Endodermal cell (in vitro differentiated cells): ENCODE data around the gene LDLRAD2. TPM values are rescaled to one million over a fixed set of nuclear protein-coding genes. Genes with fewer than 3 reads are reported as not detected.

Experiments
- DNase-seq: peaks from one replicate; pipeline ENCODE4 v3.0.0-alpha.2; 2017
- H3K27ac ChIP-seq: 2 replicates; pipeline ENCODE4 v1.5.1; 2013; ENCODE audit warnings: mild to moderate bottlenecking, low read depth, low read length, moderate library complexity
- H3K27me3 ChIP-seq: 2 replicates; pipeline ENCODE4 v1.6.1; 2013; ENCODE audit warnings: mild to moderate bottlenecking, low read length, moderate library complexity; ENCODE audit not compliant: insufficient read depth, control insufficient read depth, poor library complexity, severe bottlenecking
- H3K36me3 ChIP-seq: 2 replicates; pipeline ENCODE4 v1.7.0; 2013; ENCODE audit warnings: mild to moderate bottlenecking, low read length, moderate library complexity; ENCODE audit not compliant: control insufficient read depth, insufficient read depth
- H3K4me1 ChIP-seq: one replicate; pipeline ENCODE4 v1.7.0; 2013; ENCODE audit warnings: low read length; ENCODE audit not compliant: control insufficient read depth, insufficient read depth
- H3K4me3 ChIP-seq: 2 replicates; pipeline ENCODE4 v1.5.1; 2013; ENCODE audit warnings: mild to moderate bottlenecking, low read length, moderate library complexity
- H3K9ac ChIP-seq: 2 replicates; pipeline ENCODE4 v1.6.1; 2013; ENCODE audit warnings: mild to moderate bottlenecking, low read length, moderate library complexity; ENCODE audit not compliant: poor library complexity, severe bottlenecking; ENCODE audit errors: extremely low read depth
- H3K9me3 ChIP-seq: 2 replicates; pipeline ENCODE4 v1.6.1; 2013; ENCODE audit warnings: mild to moderate bottlenecking, low read length, moderate library complexity; ENCODE audit not compliant: control insufficient read depth
- H3K27ac Mint-ChIP-seq: 2 replicates; pipeline ENCODE4 v1.8.0; 2020; ENCODE audit warnings: mixed read lengths
- H3K27me3 Mint-ChIP-seq: 2 replicates; pipeline ENCODE4 v1.8.0; 2021; ENCODE audit warnings: mild to moderate bottlenecking, mixed read lengths; ENCODE audit not compliant: insufficient read depth
- H3K36me3 Mint-ChIP-seq: 2 replicates; pipeline ENCODE4 v1.8.0; 2020; ENCODE audit warnings: low read depth, mixed read lengths
- H3K4me1 Mint-ChIP-seq: 2 replicates; pipeline ENCODE4 v1.8.0; 2020; ENCODE audit warnings: mixed read lengths
- H3K4me3 Mint-ChIP-seq: 2 replicates; pipeline ENCODE4 v1.8.0; 2020; ENCODE audit warnings: mild to moderate bottlenecking, moderate library complexity, mixed read lengths
- H3K9me3 Mint-ChIP-seq: 2 replicates; pipeline ENCODE4 v1.8.0; 2020; ENCODE audit warnings: mild to moderate bottlenecking, mixed read lengths
- WGBS, 2 experiments: methylation state at CpG; one replicate each; pipeline versions ENCODE4 v1.1.5 to v1.1.7; 2013; ENCODE audit warnings: missing lambda C conversion rate in 2 of 2, mixed read lengths in 1 of 2; ENCODE audit not compliant: insufficient coverage in 1 of 2, insufficient read length in 1 of 2; 5-methylcytosine and 5-hydroxymethylcytosine counted together
- total RNA-seq, 2 donors: library from RNA; stranded (reverse); fragmentation: NEBNext Ultra II Directional in 1 of 2; extraction: Animal tissue kit (Norgen Biotek cat#: 25700) in 1 of 2; gene quantifications; 2 replicates in 1 of 2; 3 replicates in 1 of 2; pipeline ENCODE4 v1.2.1, GENCODE V29; 2021
- TF ChIP-seq, protein P1 (sequence below): fragments of 200-600 bp; sonication (generic); conservative IDR thresholded peaks from 2 replicates; pipeline ENCODE4 v1.5.0; 2021; ENCODE audit warnings: antibody characterized with exemption, mild to moderate bottlenecking

Gene LDLRAD2
- total RNA-seq, 2 donors from 2014 or later, result 0.58 to 0.88 TPM

DNA sequence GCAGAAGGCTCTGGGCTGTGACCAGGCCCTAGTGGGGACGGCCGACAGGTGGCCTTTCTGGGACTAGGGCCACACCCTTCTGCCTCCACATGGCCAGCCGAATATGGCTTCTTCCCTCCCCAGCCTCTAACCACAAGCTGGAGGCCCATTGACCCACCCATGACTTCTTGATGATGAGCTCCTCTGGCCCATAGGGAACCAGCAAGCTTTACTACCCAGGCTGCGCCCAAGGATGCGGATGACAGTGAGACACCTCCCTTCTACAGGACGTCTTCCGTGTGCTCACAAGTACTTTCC, 41.0 kb downstream of the LDLRAD2 start:
- no peak overlapping the region for H3K4me3 Mint-ChIP-seq
- no peaks in the 10 kb centered on the region for H3K4me1 Mint-ChIP-seq
- H3K4me1 ChIP-seq, result no peaks in the 10 kb centered on the region
- no peak overlapping the region for H3K27ac ChIP-seq
- H3K4me3 ChIP-seq, result no peak overlapping the region
- WGBS, 2 experiments, result 88 to 90% methylated on average over 7 of the region's 7 CpGs
- peaks cover 49% of the 10 kb centered on the region for H3K36me3 Mint-ChIP-seq
- H3K9me3 ChIP-seq, result no peaks in the 10 kb centered on the region
- H3K27me3 Mint-ChIP-seq, result no peaks in the 10 kb centered on the region
- no peak for DNase-seq
- H3K36me3 ChIP-seq, result peaks cover 77% of the 10 kb centered on the region
- TF ChIP-seq, protein P1, sequence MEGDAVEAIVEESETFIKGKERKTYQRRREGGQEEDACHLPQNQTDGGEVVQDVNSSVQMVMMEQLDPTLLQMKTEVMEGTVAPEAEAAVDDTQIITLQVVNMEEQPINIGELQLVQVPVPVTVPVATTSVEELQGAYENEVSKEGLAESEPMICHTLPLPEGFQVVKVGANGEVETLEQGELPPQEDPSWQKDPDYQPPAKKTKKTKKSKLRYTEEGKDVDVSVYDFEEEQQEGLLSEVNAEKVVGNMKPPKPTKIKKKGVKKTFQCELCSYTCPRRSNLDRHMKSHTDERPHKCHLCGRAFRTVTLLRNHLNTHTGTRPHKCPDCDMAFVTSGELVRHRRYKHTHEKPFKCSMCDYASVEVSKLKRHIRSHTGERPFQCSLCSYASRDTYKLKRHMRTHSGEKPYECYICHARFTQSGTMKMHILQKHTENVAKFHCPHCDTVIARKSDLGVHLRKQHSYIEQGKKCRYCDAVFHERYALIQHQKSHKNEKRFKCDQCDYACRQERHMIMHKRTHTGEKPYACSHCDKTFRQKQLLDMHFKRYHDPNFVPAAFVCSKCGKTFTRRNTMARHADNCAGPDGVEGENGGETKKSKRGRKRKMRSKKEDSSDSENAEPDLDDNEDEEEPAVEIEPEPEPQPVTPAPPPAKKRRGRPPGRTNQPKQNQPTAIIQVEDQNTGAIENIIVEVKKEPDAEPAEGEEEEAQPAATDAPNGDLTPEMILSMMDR, result no peak
- no peaks in the 10 kb centered on the region for H3K27me3 ChIP-seq
- no peaks in the 10 kb centered on the region for H3K9me3 Mint-ChIP-seq
- no peak overlapping the region for H3K27ac Mint-ChIP-seq
- H3K9ac ChIP-seq, result no peak overlapping the region

DNA sequence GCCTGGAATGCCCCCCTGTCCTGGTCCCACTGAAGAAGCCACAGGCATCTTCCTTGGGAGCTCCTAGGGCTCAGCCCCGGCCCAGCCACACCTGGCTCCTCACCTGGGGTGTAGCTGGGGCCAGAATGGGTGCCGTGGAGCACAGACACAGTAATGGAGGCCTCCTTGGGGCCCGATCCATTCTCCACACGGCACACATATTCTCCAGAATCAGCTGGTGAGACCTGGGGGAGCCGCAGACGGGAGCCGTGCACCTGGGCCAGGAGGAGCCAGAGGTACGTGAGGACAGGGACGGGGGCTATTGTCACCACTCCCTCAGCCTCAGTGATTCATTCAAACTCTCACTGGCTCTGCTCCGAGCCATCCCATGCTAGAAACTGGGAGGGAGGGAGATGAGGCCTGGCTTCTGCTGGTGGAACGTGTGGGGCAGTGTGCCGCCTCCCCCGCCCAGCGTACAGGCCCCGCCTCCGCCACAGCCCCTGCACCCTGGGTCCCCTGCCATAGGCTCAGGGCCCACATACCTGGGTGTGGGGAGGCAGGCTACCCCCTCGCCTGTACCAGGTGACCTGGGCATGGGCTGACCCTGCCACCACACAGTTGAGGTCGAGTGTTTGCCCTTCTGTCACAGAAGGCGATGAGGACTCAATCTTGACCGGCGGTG, 42.2 kb downstream of the LDLRAD2 start:
- WGBS, 2 experiments, result 96 to 98% methylated on average over 8 to 21 of the region's 21 CpGs
- Mint-ChIP-seq H3K36me3 (peaks cover 53% of the 10 kb centered on the region), H3K4me3 (no peak overlapping the region), H3K27me3 (no peaks in the 10 kb centered on the region), H3K4me1 (no peaks in the 10 kb centered on the region), H3K27ac (no peak overlapping the region), H3K9me3 (no peaks in the 10 kb centered on the region)
- H3K4me3 ChIP-seq, result no peak overlapping the region
- H3K27me3 ChIP-seq, result no peaks in the 10 kb centered on the region
- peaks cover 77% of the 10 kb centered on the region for H3K36me3 ChIP-seq
- H3K27ac ChIP-seq, result no peak overlapping the region
- no peak overlapping the region for H3K9ac ChIP-seq
- no peak for DNase-seq
- TF ChIP-seq, protein P1, result no peak
- no peaks in the 10 kb centered on the region for H3K9me3 ChIP-seq
- H3K4me1 ChIP-seq, result no peaks in the 10 kb centered on the region

DNA sequence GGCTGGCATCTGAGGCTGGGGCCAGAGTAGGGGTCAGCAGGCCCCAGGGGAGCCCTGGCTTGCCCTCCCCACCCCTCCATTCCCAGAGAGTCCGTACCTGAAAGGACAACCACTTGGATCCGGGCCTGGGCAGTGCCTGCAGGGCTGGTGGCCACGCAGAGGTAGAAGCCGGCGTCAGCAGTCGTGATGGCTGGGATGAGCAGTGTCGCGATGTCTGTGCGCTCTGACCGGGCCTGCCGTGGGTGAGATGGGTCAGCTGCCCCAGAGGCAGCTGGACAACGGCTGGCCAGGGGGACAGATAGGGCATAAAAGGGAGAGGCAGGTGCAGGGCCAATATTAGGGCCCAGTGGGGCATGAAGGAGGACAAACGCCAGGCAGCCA, 42.7 kb downstream of the LDLRAD2 start:
- H3K36me3 ChIP-seq, result peaks cover 78% of the 10 kb centered on the region
- no peak overlapping the region for H3K9ac ChIP-seq
- Mint-ChIP-seq H3K36me3 (peaks cover 52% of the 10 kb centered on the region), H3K4me3 (no peak overlapping the region), H3K27me3 (no peaks in the 10 kb centered on the region), H3K9me3 (no peaks in the 10 kb centered on the region), H3K27ac (no peak overlapping the region), H3K4me1 (no peaks in the 10 kb centered on the region)
- H3K27ac ChIP-seq, result no peak overlapping the region
- no peaks in the 10 kb centered on the region for H3K4me1 ChIP-seq
- no peak overlapping the region for H3K4me3 ChIP-seq
- TF ChIP-seq, protein P1, result no peak
- no peaks in the 10 kb centered on the region for H3K9me3 ChIP-seq
- WGBS, 2 experiments, result 96 to 97% methylated on average over 11 to 13 of the region's 13 CpGs
- no peak for DNase-seq
- H3K27me3 ChIP-seq, result no peaks in the 10 kb centered on the region
